WTC11 (cell line): ENCODE measurements around the gene MED13. TPM values are rescaled to one million over a fixed set of nuclear protein-coding genes. Genes with fewer than 3 reads are reported as not detected.
A peak's percentile ranks its signal among the peaks of the same experiment; 100 is the strongest.

Experiments used
- ATAC-seq: fragments of 200-7000 bp; cut with Tn5 transposase; 2 replicates; pipeline ENCODE4 v1.10.0; 2021; ENCODE audit warnings: mild to moderate bottlenecking, moderate library complexity
- CTCF ChIA-PET: fragments of 300-600 bp; sonication (Branson Sonifier 250); formaldehyde crosslinking; loops from one replicate; lab custom pipeline; 2021; ENCODE audit warnings: antibody characterized with exemption; lab: Charles Lee
- POLR2A ChIA-PET: fragments of 350-600 bp; sonication (Branson Sonifier 250); formaldehyde crosslinking; loops from one replicate; lab custom pipeline; 2021; ENCODE audit warnings: antibody characterized with exemption; lab: Charles Lee
- DNase-seq: peaks from one replicate; pipeline ENCODE4 v3.0.0; 2021; ENCODE audit warnings: low spot score
- H3K27ac Mint-ChIP-seq: 2 replicates; pipeline ENCODE4 v1.8.0; 2021; ENCODE audit warnings: mixed read lengths
- H3K27me3 Mint-ChIP-seq: 2 replicates; pipeline ENCODE4 v1.8.0; 2021; ENCODE audit warnings: low read depth, mild to moderate bottlenecking, moderate library complexity, mixed read lengths
- H3K36me3 Mint-ChIP-seq: 2 replicates; pipeline ENCODE4 v1.8.0; 2021; ENCODE audit warnings: mixed read lengths
- H3K4me1 Mint-ChIP-seq: 2 replicates; pipeline ENCODE4 v1.8.0; 2022; ENCODE audit warnings: mixed read lengths
- H3K4me3 Mint-ChIP-seq: 2 replicates; pipeline ENCODE4 v1.8.0; 2021; ENCODE audit warnings: mild to moderate bottlenecking, moderate library complexity, mixed read lengths
- H3K9me3 Mint-ChIP-seq: 2 replicates; pipeline ENCODE4 v1.8.0; 2021; ENCODE audit warnings: mixed read lengths
- FOXP1 ChIP-seq: sonication (generic); formaldehyde crosslinking; IDR thresholded peaks from 2 replicates; pipeline ENCODE4 v1.8.0; 2022; ENCODE audit warnings: missing genetic modification reagents, mild to moderate bottlenecking, moderate library complexity, borderline replicate concordance
- RORB ChIP-seq: fragments of 250-450 bp; sonication (Bioruptor Pico); IDR thresholded peaks from 2 replicates; pipeline ENCODE4 v1.9.0; 2021; ENCODE audit warnings: mild to moderate bottlenecking
- SMAD4 ChIP-seq: sonication (generic); formaldehyde crosslinking; IDR thresholded peaks from 2 replicates; pipeline ENCODE4 v1.8.0; 2022; ENCODE audit warnings: mild to moderate bottlenecking, missing genetic modification reagents
- ZNF138 ChIP-seq: sonication (generic); formaldehyde crosslinking; conservative IDR thresholded peaks from 2 replicates; pipeline ENCODE4 v1.8.1; 2022; ENCODE audit warnings: mild to moderate bottlenecking, moderate library complexity, missing genetic modification reagents
- ZNF219 ChIP-seq: sonication (generic); formaldehyde crosslinking; IDR thresholded peaks from 2 replicates; pipeline ENCODE4 v1.8.0; 2023; ENCODE audit warnings: missing genetic modification reagents, mild to moderate bottlenecking, borderline replicate concordance
- total RNA-seq: library from RNA; stranded (reverse); gene quantifications from 3 replicates; pipeline ENCODE4 v1.2.3, GENCODE V29; 2021
- TF ChIP-seq, protein P1 (sequence below): sonication (generic); formaldehyde crosslinking; IDR thresholded peaks from 2 replicates; pipeline ENCODE4 v1.8.1; 2022; ENCODE audit warnings: low read depth, mild to moderate bottlenecking, moderate library complexity, missing genetic modification reagents, borderline replicate concordance
- TF ChIP-seq, protein P2 (sequence below): sonication (generic); formaldehyde crosslinking; IDR thresholded peaks from 2 replicates; pipeline ENCODE4 v1.8.0; 2023; ENCODE audit warnings: missing genetic modification reagents, mild to moderate bottlenecking, borderline replicate concordance
- TF ChIP-seq, protein P3 (sequence below): fragments of 250-450 bp; sonication (Bioruptor Pico); IDR thresholded peaks from 2 replicates; pipeline ENCODE4 v1.9.0; 2021; ENCODE audit warnings: mild to moderate bottlenecking
- TF ChIP-seq, protein P4 (sequence below): sonication (generic); formaldehyde crosslinking; IDR thresholded peaks from 2 replicates; pipeline ENCODE4 v1.8.0; 2023; ENCODE audit warnings: mild to moderate bottlenecking, missing genetic modification reagents
- TF ChIP-seq, protein P5 (sequence below): fragments of 250-450 bp; sonication (Bioruptor Pico); IDR thresholded peaks from 2 replicates; pipeline ENCODE4 v1.9.0; 2021; ENCODE audit warnings: mild to moderate bottlenecking, borderline replicate concordance
- TF ChIP-seq, protein P6 (sequence below): sonication (generic); formaldehyde crosslinking; IDR thresholded peaks from 2 replicates; pipeline ENCODE4 v1.8.1; 2022; ENCODE audit warnings: low read depth, missing genetic modification reagents, borderline replicate concordance

Gene MED13
- total RNA-seq, 1 experiment from 2014 or later, result 39.7 TPM

DNA sequence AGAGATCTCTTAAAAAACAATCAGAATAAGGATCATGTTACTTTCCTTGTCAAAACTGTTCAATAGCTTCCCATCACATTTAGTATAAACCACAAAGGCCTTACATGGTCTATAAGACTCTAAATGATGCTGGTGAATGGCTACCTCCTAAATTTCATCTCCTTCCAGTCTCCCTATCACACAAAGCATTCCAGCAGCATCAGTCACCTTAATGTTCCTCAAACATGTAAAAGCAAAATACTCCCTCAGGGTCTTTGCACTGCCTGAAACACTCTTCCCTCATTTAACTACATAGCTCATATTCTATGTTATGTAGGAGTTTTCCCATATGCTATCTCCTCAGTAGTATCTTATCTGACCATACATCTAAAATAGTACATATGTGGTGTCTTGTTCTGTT lies 83.8 kb downstream of the MED13 start:
- Mint-ChIP-seq H3K27me3 (no peaks in the 10 kb centered on the region), H3K9me3 (no peaks in the 10 kb centered on the region), H3K27ac (peak overlapping the region; percentile 15; the same call in 1 of the 2 replicates), H3K4me3 (no peak overlapping the region), H3K36me3 (peaks cover 59% of the 10 kb centered on the region), H3K4me1 (no peaks in the 10 kb centered on the region)
- TF ChIP-seq, protein P1, sequence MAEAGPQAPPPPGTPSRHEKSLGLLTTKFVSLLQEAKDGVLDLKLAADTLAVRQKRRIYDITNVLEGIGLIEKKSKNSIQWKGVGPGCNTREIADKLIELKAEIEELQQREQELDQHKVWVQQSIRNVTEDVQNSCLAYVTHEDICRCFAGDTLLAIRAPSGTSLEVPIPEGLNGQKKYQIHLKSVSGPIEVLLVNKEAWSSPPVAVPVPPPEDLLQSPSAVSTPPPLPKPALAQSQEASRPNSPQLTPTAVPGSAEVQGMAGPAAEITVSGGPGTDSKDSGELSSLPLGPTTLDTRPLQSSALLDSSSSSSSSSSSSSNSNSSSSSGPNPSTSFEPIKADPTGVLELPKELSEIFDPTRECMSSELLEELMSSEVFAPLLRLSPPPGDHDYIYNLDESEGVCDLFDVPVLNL (CRISPR knock-in tag), result no peak
- TF ChIP-seq, protein P2, sequence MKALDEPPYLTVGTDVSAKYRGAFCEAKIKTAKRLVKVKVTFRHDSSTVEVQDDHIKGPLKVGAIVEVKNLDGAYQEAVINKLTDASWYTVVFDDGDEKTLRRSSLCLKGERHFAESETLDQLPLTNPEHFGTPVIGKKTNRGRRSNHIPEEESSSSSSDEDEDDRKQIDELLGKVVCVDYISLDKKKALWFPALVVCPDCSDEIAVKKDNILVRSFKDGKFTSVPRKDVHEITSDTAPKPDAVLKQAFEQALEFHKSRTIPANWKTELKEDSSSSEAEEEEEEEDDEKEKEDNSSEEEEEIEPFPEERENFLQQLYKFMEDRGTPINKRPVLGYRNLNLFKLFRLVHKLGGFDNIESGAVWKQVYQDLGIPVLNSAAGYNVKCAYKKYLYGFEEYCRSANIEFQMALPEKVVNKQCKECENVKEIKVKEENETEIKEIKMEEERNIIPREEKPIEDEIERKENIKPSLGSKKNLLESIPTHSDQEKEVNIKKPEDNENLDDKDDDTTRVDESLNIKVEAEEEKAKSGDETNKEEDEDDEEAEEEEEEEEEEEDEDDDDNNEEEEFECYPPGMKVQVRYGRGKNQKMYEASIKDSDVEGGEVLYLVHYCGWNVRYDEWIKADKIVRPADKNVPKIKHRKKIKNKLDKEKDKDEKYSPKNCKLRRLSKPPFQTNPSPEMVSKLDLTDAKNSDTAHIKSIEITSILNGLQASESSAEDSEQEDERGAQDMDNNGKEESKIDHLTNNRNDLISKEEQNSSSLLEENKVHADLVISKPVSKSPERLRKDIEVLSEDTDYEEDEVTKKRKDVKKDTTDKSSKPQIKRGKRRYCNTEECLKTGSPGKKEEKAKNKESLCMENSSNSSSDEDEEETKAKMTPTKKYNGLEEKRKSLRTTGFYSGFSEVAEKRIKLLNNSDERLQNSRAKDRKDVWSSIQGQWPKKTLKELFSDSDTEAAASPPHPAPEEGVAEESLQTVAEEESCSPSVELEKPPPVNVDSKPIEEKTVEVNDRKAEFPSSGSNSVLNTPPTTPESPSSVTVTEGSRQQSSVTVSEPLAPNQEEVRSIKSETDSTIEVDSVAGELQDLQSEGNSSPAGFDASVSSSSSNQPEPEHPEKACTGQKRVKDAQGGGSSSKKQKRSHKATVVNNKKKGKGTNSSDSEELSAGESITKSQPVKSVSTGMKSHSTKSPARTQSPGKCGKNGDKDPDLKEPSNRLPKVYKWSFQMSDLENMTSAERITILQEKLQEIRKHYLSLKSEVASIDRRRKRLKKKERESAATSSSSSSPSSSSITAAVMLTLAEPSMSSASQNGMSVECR (CRISPR knock-in tag), result no peak
- no peak for TF ChIP-seq FOXP1
- TF ChIP-seq, protein P3, sequence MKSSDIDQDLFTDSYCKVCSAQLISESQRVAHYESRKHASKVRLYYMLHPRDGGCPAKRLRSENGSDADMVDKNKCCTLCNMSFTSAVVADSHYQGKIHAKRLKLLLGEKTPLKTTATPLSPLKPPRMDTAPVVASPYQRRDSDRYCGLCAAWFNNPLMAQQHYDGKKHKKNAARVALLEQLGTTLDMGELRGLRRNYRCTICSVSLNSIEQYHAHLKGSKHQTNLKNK (CRISPR knock-in tag), result no peak
- TF ChIP-seq ZNF138 (CRISPR knock-in tag), result no peak
- TF ChIP-seq ZNF219 (CRISPR knock-in tag), result no peak
- no peak for TF ChIP-seq RORB (CRISPR knock-in tag)
- TF ChIP-seq, protein P4, sequence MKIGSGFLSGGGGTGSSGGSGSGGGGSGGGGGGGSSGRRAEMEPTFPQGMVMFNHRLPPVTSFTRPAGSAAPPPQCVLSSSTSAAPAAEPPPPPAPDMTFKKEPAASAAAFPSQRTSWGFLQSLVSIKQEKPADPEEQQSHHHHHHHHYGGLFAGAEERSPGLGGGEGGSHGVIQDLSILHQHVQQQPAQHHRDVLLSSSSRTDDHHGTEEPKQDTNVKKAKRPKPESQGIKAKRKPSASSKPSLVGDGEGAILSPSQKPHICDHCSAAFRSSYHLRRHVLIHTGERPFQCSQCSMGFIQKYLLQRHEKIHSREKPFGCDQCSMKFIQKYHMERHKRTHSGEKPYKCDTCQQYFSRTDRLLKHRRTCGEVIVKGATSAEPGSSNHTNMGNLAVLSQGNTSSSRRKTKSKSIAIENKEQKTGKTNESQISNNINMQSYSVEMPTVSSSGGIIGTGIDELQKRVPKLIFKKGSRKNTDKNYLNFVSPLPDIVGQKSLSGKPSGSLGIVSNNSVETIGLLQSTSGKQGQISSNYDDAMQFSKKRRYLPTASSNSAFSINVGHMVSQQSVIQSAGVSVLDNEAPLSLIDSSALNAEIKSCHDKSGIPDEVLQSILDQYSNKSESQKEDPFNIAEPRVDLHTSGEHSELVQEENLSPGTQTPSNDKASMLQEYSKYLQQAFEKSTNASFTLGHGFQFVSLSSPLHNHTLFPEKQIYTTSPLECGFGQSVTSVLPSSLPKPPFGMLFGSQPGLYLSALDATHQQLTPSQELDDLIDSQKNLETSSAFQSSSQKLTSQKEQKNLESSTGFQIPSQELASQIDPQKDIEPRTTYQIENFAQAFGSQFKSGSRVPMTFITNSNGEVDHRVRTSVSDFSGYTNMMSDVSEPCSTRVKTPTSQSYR (CRISPR knock-in tag), result no peak
- TF ChIP-seq, protein P5, sequence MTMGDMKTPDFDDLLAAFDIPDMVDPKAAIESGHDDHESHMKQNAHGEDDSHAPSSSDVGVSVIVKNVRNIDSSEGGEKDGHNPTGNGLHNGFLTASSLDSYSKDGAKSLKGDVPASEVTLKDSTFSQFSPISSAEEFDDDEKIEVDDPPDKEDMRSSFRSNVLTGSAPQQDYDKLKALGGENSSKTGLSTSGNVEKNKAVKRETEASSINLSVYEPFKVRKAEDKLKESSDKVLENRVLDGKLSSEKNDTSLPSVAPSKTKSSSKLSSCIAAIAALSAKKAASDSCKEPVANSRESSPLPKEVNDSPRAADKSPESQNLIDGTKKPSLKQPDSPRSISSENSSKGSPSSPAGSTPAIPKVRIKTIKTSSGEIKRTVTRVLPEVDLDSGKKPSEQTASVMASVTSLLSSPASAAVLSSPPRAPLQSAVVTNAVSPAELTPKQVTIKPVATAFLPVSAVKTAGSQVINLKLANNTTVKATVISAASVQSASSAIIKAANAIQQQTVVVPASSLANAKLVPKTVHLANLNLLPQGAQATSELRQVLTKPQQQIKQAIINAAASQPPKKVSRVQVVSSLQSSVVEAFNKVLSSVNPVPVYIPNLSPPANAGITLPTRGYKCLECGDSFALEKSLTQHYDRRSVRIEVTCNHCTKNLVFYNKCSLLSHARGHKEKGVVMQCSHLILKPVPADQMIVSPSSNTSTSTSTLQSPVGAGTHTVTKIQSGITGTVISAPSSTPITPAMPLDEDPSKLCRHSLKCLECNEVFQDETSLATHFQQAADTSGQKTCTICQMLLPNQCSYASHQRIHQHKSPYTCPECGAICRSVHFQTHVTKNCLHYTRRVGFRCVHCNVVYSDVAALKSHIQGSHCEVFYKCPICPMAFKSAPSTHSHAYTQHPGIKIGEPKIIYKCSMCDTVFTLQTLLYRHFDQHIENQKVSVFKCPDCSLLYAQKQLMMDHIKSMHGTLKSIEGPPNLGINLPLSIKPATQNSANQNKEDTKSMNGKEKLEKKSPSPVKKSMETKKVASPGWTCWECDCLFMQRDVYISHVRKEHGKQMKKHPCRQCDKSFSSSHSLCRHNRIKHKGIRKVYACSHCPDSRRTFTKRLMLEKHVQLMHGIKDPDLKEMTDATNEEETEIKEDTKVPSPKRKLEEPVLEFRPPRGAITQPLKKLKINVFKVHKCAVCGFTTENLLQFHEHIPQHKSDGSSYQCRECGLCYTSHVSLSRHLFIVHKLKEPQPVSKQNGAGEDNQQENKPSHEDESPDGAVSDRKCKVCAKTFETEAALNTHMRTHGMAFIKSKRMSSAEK (CRISPR knock-in tag), result no peak
- TF ChIP-seq SMAD4 (CRISPR knock-in tag), result no peak
- TF ChIP-seq, protein P6, sequence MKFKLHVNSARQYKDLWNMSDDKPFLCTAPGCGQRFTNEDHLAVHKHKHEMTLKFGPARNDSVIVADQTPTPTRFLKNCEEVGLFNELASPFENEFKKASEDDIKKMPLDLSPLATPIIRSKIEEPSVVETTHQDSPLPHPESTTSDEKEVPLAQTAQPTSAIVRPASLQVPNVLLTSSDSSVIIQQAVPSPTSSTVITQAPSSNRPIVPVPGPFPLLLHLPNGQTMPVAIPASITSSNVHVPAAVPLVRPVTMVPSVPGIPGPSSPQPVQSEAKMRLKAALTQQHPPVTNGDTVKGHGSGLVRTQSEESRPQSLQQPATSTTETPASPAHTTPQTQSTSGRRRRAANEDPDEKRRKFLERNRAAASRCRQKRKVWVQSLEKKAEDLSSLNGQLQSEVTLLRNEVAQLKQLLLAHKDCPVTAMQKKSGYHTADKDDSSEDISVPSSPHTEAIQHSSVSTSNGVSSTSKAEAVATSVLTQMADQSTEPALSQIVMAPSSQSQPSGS (CRISPR knock-in tag), result no peak
- ATAC-seq, result no peak
- POLR2A ChIA-PET, result no interaction called here
- no peak for DNase-seq
- CTCF ChIA-PET, result no interaction called here
